Liver (tissue), 9 donors: ENCODE data around the gene MRPS9. TPM values are rescaled to one million over a fixed set of nuclear protein-coding genes. Genes with fewer than 3 reads are reported as not detected.

Experiments
- DNase-seq: peaks from one replicate; pipeline ENCODE4 v3.0.0-alpha.2; 2017; ENCODE audit warnings: low spot score
- H3K27ac ChIP-seq, 2 donors: one replicate each; pipeline ENCODE4 v1.7.0; 2013; ENCODE audit warnings: inconsistent platforms in 2 of 2, low read length in 2 of 2, control low read depth in 1 of 2, low read depth in 1 of 2, mild to moderate bottlenecking in 1 of 2
- H3K27me3 ChIP-seq, 4 donors: one replicate each; pipeline versions ENCODE4 v1.6.1 to v1.7.0; 2013; ENCODE audit warnings: low read length in 3 of 4, inconsistent platforms in 1 of 4, mild to moderate bottlenecking in 1 of 4, moderate library complexity in 1 of 4; ENCODE audit not compliant: control insufficient read depth in 4 of 4, insufficient read depth in 4 of 4
- H3K36me3 ChIP-seq, 4 donors: one replicate each; pipeline versions ENCODE4 v1.6.1 to v1.7.0; 2013; ENCODE audit warnings: low read length in 3 of 4, mild to moderate bottlenecking in 3 of 4, low read depth in 1 of 4, moderate library complexity in 1 of 4; ENCODE audit not compliant: control insufficient read depth in 4 of 4, insufficient read depth in 3 of 4
- H3K4me1 ChIP-seq, 4 donors: one replicate each; pipeline versions ENCODE4 v1.6.1 to v1.7.0; 2013; ENCODE audit warnings: low read length in 3 of 4, mild to moderate bottlenecking in 3 of 4, moderate library complexity in 1 of 4; ENCODE audit not compliant: control insufficient read depth in 4 of 4, insufficient read depth in 4 of 4
- H3K4me3 ChIP-seq, 3 donors: one replicate each; pipeline versions ENCODE4 v1.6.1 to v1.7.0; 2013; ENCODE audit warnings: low read length in 3 of 3, control low read depth in 1 of 3, low read depth in 1 of 3, mild to moderate bottlenecking in 1 of 3
- H3K9ac ChIP-seq, 2 donors: one replicate each; pipeline ENCODE4 v1.7.0; 2013; ENCODE audit warnings: low read length in 2 of 2, mild to moderate bottlenecking in 2 of 2, moderate library complexity in 2 of 2, control low read depth in 1 of 2, low read depth in 1 of 2
- H3K9me3 ChIP-seq, 4 donors: one replicate each; pipeline versions ENCODE4 v1.6.1 to v1.7.0; 2013; ENCODE audit warnings: low read length in 3 of 4; ENCODE audit not compliant: control insufficient read depth in 4 of 4
- EGR1 ChIP-seq, 2 donors: IDR thresholded peaks; 2 replicates each; pipeline ENCODE4 v1.6.1; 2016 to 2018; ENCODE audit warnings: antibody characterized with exemption in 2 of 2, low read depth in 2 of 2
- FOXA1 ChIP-seq: IDR thresholded peaks from 2 replicates; pipeline ENCODE4 v1.6.1; 2016; ENCODE audit warnings: antibody characterized with exemption
- FOXA2 ChIP-seq: IDR thresholded peaks from 2 replicates; pipeline ENCODE4 v1.6.1; 2016; ENCODE audit warnings: antibody characterized with exemption
- GABPA ChIP-seq, 2 donors: IDR thresholded peaks in 1 of 2; conservative IDR thresholded peaks in 1 of 2; 2 replicates each; pipeline ENCODE4 v1.6.1; 2016; ENCODE audit warnings: antibody characterized with exemption in 2 of 2, mild to moderate bottlenecking in 1 of 2, moderate library complexity in 1 of 2
- HNF4A ChIP-seq, 2 donors: conservative IDR thresholded peaks; 2 replicates each; pipeline ENCODE4 v1.6.1; 2016; ENCODE audit warnings: antibody characterized with exemption in 2 of 2, mild to moderate bottlenecking in 2 of 2
- HNF4G ChIP-seq: IDR thresholded peaks from 2 replicates; pipeline ENCODE4 v1.6.1; 2016; ENCODE audit warnings: antibody characterized with exemption
- JUND ChIP-seq, 2 donors: IDR thresholded peaks; 2 replicates each; pipeline ENCODE4 v1.6.1; 2016; ENCODE audit warnings: antibody characterized with exemption in 2 of 2
- NR2F2 ChIP-seq: IDR thresholded peaks from 2 replicates; pipeline ENCODE4 v1.6.1; 2016; ENCODE audit warnings: antibody characterized with exemption
- RAD21 ChIP-seq, 2 donors: IDR thresholded peaks; 2 replicates each; pipeline ENCODE4 v1.6.1; 2016; ENCODE audit warnings: antibody characterized with exemption in 2 of 2, mild to moderate bottlenecking in 2 of 2
- RXRA ChIP-seq, 2 donors: IDR thresholded peaks; 2 replicates each; pipeline ENCODE4 v1.6.1; 2017 to 2018; ENCODE audit warnings: antibody characterized with exemption in 2 of 2, mild to moderate bottlenecking in 1 of 2
- SP1 ChIP-seq: IDR thresholded peaks from 2 replicates; pipeline ENCODE4 v1.6.1; 2018; ENCODE audit warnings: antibody characterized with exemption, mild to moderate bottlenecking
- TAF1 ChIP-seq: conservative IDR thresholded peaks from 2 replicates; pipeline ENCODE4 v1.6.1; 2016; ENCODE audit warnings: antibody characterized with exemption, mild to moderate bottlenecking
- YY1 ChIP-seq: IDR thresholded peaks from 2 replicates; pipeline ENCODE4 v1.6.1; 2016; ENCODE audit warnings: antibody characterized with exemption, mild to moderate bottlenecking
- WGBS: extraction: QIAGEN DNeasy Blood & Tissue Kit; methylation state at CpG from one replicate; pipeline ENCODE4 v1.1.7; 2013; 5-methylcytosine and 5-hydroxymethylcytosine counted together
- polyA plus RNA-seq, 2 donors: library from polyadenylated mRNA; stranded (reverse) in 1 of 2; unstranded in 1 of 2; fragments of 200-250 nt in 1 of 2; fragments of >200 nt in 1 of 2; fragmentation: Nextera tagmentation in 1 of 2; extraction: Ambion mirVana in 1 of 2; gene quantifications; one replicate each; pipeline versions ENCODE4 v1.2.1 to v1.2.3, GENCODE V29; 2013 to 2015
- total RNA-seq, 2 donors: library from RNA; depleted of rRNA; stranded (reverse); fragments of >200 nt; gene quantifications; one replicate each; pipeline ENCODE4 v1.2.3, GENCODE V29; 2014
- TF ChIP-seq, protein P1 (sequence below): IDR thresholded peaks from 2 replicates; pipeline ENCODE4 v1.6.1; 2016; ENCODE audit warnings: antibody characterized with exemption
- TF ChIP-seq, protein P2 (sequence below): fragments of 150-350 bp; IDR thresholded peaks from 2 replicates; pipeline ENCODE4 v1.5.1; 2017; ENCODE audit warnings: improper control_type of control experiment, low read depth, low read length; ENCODE audit not compliant: missing input control
- TF ChIP-seq, protein P3 (sequence below): IDR thresholded peaks from 2 replicates; pipeline ENCODE4 v1.6.1; 2016; ENCODE audit warnings: antibody characterized with exemption
- TF ChIP-seq, protein P4 (sequence below): IDR thresholded peaks from 2 replicates; pipeline ENCODE4 v1.6.1; 2016; ENCODE audit warnings: antibody characterized with exemption, mild to moderate bottlenecking
- TF ChIP-seq, protein P5 (sequence below): IDR thresholded peaks from 2 replicates; pipeline ENCODE4 v1.6.1; 2016; ENCODE audit warnings: antibody characterized with exemption
- donor health status: healthy.
- donor health status: healthy.
- donor health status: healthy.
- donor health status: healthy.
- donor health status: healthy.

Gene MRPS9
- total and polyA plus RNA-seq, 4 donors, result 11.5 to 27.7 (median 17.9) TPM

DNA sequence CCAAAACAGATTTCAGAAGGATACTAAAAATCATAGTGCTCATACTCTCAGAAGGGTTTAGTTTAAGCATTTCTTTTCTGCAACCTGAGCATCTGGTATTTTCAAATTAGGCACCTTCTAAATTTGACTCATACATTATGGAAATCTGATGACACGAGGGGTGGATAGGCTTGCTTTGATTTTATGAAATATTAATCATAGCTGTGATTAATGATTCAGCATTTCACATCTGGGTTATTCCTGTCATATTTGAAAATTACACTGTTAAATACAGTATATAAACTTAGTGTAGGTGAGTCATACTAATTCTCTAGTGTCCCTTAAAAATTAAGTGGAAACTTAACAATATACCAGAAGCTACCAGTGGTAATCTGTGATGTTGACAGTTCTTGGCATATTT, 47.7 kb downstream of the MRPS9 start:
- Histone ChIP-seq H3K9ac (no peak overlapping the region), H3K9me3 (no peaks in the 10 kb centered on the region), H3K4me3 (no peak overlapping the region), H3K27ac (no peak overlapping the region), H3K27me3 (no peaks in the 10 kb centered on the region), H3K4me1 (no peaks in the 10 kb centered on the region), H3K36me3 (peaks cover 0 to 4% (median 3%) of the 10 kb centered on the region in 4 donors)
- no peak for DNase-seq
- WGBS, result 91% methylated on average over 1 of the region's 1 CpG
- TF ChIP-seq, protein P1, sequence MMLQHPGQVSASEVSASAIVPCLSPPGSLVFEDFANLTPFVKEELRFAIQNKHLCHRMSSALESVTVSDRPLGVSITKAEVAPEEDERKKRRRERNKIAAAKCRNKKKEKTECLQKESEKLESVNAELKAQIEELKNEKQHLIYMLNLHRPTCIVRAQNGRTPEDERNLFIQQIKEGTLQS, result no peak
- no peak for TF ChIP-seq FOXA2
- TF ChIP-seq, protein P2, sequence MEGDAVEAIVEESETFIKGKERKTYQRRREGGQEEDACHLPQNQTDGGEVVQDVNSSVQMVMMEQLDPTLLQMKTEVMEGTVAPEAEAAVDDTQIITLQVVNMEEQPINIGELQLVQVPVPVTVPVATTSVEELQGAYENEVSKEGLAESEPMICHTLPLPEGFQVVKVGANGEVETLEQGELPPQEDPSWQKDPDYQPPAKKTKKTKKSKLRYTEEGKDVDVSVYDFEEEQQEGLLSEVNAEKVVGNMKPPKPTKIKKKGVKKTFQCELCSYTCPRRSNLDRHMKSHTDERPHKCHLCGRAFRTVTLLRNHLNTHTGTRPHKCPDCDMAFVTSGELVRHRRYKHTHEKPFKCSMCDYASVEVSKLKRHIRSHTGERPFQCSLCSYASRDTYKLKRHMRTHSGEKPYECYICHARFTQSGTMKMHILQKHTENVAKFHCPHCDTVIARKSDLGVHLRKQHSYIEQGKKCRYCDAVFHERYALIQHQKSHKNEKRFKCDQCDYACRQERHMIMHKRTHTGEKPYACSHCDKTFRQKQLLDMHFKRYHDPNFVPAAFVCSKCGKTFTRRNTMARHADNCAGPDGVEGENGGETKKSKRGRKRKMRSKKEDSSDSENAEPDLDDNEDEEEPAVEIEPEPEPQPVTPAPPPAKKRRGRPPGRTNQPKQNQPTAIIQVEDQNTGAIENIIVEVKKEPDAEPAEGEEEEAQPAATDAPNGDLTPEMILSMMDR, result no peak
- no peak for TF ChIP-seq TAF1
- TF ChIP-seq JUND (IDR thresholded peaks at IDR 0.05), result no peak
- TF ChIP-seq YY1, result no peak
- no peak for TF ChIP-seq HNF4G
- no peak for TF ChIP-seq RXRA (IDR thresholded peaks at IDR 0.05)
- TF ChIP-seq, protein P3, sequence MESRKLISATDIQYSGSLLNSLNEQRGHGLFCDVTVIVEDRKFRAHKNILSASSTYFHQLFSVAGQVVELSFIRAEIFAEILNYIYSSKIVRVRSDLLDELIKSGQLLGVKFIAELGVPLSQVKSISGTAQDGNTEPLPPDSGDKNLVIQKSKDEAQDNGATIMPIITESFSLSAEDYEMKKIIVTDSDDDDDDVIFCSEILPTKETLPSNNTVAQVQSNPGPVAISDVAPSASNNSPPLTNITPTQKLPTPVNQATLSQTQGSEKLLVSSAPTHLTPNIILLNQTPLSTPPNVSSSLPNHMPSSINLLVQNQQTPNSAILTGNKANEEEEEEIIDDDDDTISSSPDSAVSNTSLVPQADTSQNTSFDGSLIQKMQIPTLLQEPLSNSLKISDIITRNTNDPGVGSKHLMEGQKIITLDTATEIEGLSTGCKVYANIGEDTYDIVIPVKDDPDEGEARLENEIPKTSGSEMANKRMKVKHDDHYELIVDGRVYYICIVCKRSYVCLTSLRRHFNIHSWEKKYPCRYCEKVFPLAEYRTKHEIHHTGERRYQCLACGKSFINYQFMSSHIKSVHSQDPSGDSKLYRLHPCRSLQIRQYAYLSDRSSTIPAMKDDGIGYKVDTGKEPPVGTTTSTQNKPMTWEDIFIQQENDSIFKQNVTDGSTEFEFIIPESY, result no peak
- TF ChIP-seq HNF4A (conservative IDR thresholded peaks at IDR 0.05), result no peak
- TF ChIP-seq, protein P4, sequence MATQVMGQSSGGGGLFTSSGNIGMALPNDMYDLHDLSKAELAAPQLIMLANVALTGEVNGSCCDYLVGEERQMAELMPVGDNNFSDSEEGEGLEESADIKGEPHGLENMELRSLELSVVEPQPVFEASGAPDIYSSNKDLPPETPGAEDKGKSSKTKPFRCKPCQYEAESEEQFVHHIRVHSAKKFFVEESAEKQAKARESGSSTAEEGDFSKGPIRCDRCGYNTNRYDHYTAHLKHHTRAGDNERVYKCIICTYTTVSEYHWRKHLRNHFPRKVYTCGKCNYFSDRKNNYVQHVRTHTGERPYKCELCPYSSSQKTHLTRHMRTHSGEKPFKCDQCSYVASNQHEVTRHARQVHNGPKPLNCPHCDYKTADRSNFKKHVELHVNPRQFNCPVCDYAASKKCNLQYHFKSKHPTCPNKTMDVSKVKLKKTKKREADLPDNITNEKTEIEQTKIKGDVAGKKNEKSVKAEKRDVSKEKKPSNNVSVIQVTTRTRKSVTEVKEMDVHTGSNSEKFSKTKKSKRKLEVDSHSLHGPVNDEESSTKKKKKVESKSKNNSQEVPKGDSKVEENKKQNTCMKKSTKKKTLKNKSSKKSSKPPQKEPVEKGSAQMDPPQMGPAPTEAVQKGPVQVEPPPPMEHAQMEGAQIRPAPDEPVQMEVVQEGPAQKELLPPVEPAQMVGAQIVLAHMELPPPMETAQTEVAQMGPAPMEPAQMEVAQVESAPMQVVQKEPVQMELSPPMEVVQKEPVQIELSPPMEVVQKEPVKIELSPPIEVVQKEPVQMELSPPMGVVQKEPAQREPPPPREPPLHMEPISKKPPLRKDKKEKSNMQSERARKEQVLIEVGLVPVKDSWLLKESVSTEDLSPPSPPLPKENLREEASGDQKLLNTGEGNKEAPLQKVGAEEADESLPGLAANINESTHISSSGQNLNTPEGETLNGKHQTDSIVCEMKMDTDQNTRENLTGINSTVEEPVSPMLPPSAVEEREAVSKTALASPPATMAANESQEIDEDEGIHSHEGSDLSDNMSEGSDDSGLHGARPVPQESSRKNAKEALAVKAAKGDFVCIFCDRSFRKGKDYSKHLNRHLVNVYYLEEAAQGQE, result no peak
- no peak for TF ChIP-seq RAD21 (IDR thresholded peaks at IDR 0.05)
- TF ChIP-seq, protein P5, sequence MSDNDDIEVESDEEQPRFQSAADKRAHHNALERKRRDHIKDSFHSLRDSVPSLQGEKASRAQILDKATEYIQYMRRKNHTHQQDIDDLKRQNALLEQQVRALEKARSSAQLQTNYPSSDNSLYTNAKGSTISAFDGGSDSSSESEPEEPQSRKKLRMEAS, result no peak
- TF ChIP-seq EGR1 (IDR thresholded peaks at IDR 0.05; ENCODE audit: low read depth in 2 of 2), result no peak
- no peak for TF ChIP-seq FOXA1
- TF ChIP-seq NR2F2, result no peak
- no peak for TF ChIP-seq SP1
- TF ChIP-seq GABPA (IDR thresholded peaks at IDR 0.05 in 1 of 2, conservative IDR thresholded peaks at IDR 0.05 in 1 of 2), result no peak
